Measurements from ENCODE around the gene CLEC16A.

CLEC16A gene

GRCh38 chr16:10988164-10988803 is 43.9 kb downstream of the CLEC16A start:
- DNase-seq, result no peak

- no peak for DNase-seq
Measured at GRCh38 chr16:10988879-10989278, 44.5 kb downstream of the CLEC16A start.

GRCh38 chr16:10989559-10989958 is 45.2 kb downstream of the CLEC16A start:
- DNase-seq, result no peak

- DNase-seq, result no peak
Measured at GRCh38 chr16:10990378-10990777, 46.0 kb downstream of the CLEC16A start.

GRCh38 chr16:10992112-10992511 is 47.7 kb downstream of the CLEC16A start:
- no peak for DNase-seq

GRCh38 chr16:10992797-10993196 is 48.4 kb downstream of the CLEC16A start:
- no peak for DNase-seq

- DNase-seq, result no peak
Measured at GRCh38 chr16:10993649-10994048, 49.3 kb downstream of the CLEC16A start.

- DNase-seq, result no peak
Measured at GRCh38 chr16:10994571-10994970, 50.2 kb downstream of the CLEC16A start.

- no peak for DNase-seq
Measured at GRCh38 chr16:10995565-10995964, 51.2 kb downstream of the CLEC16A start.

- DNase-seq, result no peak
Measured at GRCh38 chr16:10997485-10997884, 53.1 kb downstream of the CLEC16A start.

- no peak for DNase-seq
Measured at GRCh38 chr16:10999300-10999699, 54.9 kb downstream of the CLEC16A start.

- no peak for DNase-seq
Measured at GRCh38 chr16:11001611-11002010, 57.2 kb downstream of the CLEC16A start.

- DNase-seq, result no peak
Measured at GRCh38 chr16:11003141-11003540, 58.8 kb downstream of the CLEC16A start.

- DNase-seq, result peak in 1 of 56 donors; percentile 5
Measured at GRCh38 chr16:11004351-11004750, 60.0 kb downstream of the CLEC16A start.

GRCh38 chr16:11004973-11005610 is 60.7 kb downstream of the CLEC16A start:
- DNase-seq, result no peak

GRCh38 chr16:11005611-11005975 is 61.2 kb downstream of the CLEC16A start:
- no peak for DNase-seq

- DNase-seq, result no peak
Measured at GRCh38 chr16:11006656-11007055, 62.3 kb downstream of the CLEC16A start.

GRCh38 chr16:11007714-11008280 is 63.4 kb downstream of the CLEC16A start:
- DNase-seq, result no peak

- DNase-seq, result no peak
Measured at GRCh38 chr16:11009027-11009755, 64.8 kb downstream of the CLEC16A start.

GRCh38 chr16:11010575-11011221 is 66.3 kb downstream of the CLEC16A start:
- peak in 1 of 56 donors; percentile 5 for DNase-seq

- DNase-seq, result no peak
Measured at GRCh38 chr16:11011326-11011725, 67.0 kb downstream of the CLEC16A start.

GRCh38 chr16:11012841-11013240 is 68.5 kb downstream of the CLEC16A start:
- DNase-seq, result no peak

Measured in nucleus accumbens (tissue), 56 donors.